NK-92 (cell line): ENCODE data around the gene SLC47A1.
"Not testable (repeated sequence)": the region's sequence is repeated elsewhere in the genome, so short reads cannot be mapped to it uniquely, and the experiment has no call there.

Source experiments
- DNase-seq: peaks from one replicate; lab custom pipeline; 2025; ENCODE audit not compliant: unreplicated experiment; lab: John Stamatoyannopoulos, UW

SLC47A1 gene

DNA sequence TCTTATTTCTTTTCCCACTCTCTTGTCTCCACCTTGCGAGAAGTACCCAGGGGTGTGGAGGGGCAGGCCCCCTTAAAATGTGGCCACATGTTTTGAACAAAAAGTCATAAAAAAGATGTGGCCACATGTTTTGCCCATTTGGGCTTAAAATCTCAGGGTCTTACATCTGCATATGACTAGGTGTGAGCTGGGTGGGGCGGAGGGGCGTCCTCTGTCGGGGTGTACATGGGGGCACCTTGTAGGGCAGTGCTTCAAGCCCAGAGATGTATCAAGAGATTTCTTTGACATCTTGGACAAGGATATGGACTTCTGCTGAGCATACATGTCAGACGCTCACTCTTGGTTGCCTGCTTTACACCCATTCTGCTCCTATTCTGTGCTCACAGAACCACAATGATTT lies 13.0 kb upstream of the SLC47A1 start:
- DNase-seq = no peak

DNA sequence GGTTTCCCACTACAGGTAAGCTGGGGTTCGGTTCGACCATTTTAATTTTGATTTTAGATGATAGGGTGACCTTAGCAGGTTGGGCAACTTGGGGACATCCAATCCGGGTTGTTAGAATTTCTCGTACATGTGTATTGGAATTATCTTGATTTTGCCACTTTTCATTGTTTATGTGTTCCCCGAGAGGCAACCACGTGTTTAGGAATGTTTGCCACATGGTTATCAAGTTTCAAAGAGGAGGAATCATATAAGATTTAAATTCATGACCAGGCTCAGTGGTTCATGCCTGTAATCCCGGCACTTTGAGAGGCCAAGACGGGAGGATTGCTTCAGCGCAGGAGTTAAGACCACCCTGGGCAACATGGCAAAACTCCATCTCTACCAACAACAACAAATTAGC lies 10.0 kb upstream of the SLC47A1 start:
- DNase-seq = no peak

- DNase-seq = not testable (repeated sequence)
Observed at GRCh38 chr17:19526950-19527349, 6.7 kb upstream of the SLC47A1 start.

DNA sequence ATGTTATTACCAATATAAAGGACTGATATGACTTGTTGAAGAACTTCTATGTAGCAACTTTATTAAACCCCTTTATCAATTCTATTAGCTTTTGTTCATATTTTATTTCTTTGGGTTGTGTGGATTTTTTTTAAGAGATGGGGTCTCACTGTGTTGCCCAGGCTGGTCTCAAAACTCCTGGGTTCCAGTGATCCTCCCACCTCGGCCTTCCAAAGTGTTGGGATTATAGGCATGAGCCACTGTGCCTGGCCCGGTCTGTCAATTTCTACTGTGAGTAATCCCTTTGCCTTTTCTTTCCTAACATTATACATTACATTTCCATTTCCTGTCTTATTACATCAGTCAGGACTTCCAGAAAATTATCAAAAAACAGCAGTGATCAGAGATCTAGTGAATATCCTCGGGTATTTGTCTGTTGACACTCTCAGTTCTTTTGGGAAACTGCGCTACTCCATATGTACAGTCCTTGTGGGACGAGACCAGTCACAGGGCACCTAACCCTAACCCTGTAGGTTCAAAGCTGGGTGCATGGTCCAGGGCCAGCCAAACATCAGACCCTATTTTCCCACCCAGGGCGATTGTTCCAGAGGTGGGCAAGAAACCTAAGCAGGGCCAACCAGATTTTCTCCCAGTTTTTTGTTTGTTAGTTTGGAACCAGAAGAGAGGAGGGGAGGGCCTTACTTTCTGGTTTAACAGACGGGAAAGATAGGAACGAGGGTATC lies 1.7 kb upstream of the SLC47A1 start:
- DNase-seq = no peak

DNA sequence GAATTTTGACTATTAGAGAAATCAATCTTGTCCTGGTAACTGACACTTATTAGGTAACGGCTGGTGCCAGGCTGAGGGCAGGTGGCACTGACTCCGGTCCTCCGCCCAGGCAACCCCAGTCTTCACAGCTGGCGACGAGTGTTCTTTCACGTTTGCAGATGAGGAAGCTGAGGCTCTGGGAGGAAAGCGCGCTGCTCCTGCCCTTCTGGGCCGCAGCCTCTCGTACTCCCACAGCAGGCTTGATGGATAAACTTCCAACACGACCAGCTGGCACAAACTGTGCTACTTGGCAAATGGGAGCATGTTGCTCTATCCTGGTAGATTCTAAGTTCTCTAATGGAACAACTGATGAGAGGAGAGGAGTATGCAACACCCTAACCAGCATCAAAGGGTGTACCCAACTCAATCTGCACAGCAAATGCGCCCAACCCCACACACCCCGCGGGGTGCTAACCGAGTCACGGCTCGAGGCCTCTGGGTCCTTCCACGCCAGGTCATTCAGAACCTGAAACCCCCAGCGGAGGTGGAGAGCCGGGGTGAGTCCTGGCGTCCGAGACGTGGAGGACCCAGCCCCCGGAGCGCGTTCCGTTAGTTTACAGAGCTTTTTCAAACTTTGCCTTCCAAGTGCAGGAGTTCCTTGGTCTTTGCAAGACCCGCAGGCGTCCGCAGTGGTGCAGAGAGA lies 477 bp upstream of the SLC47A1 start:
- DNase-seq = no peak

- DNase-seq = no peak
Observed at GRCh38 chr17:19534562-19535149, 1.0 kb downstream of the SLC47A1 start.

- DNase-seq = no peak
Observed at GRCh38 chr17:19537111-19537510, 3.5 kb downstream of the SLC47A1 start.

DNA sequence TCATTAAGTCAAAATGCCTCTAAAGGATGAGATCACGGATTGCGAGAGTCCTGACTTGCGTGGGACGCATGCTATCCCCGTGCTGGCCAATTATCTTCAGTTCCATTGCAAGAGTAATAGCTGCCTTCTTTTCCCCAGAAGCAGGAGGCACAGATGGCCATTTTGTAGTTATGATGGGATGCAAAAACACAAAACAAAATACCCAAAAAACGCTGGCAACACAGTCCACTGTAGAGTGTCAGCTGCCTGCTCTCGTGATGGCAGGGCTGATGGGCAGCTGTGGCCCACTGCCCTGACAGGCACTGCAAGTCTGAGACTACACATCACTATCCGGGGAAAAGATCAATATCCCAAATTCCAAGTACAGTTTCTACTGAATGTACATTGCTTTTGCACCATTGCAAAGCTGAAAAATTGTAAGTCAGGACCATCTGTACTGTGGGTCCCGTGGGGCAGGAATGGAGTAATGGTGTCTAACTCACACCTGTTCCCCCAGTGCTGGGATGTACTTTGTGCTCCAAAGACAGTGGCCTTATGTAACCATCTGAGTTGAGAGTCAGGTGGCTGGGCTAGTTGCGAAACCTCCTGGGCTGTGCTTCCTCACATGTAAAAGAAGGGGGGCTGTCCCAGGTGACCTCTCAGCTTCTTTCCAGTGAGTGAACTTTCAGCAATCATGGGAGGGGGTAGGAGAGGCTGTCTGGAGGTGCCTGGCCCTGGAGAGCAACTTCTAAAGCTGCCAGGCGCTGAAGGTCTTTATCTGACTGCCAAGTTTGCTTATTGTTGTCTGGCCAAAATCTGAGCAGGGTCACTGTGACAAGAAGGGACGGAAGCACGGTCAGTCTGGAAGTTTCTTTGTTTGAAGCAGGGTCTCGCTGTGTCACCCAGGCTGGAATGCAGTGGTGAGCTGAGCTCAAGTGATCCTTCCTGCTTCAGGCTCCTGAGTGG lies 4.7 kb downstream of the SLC47A1 start:
- DNase-seq = no peak

GRCh38 chr17:19539040-19539399 lies 5.4 kb downstream of the SLC47A1 start:
- no peak for DNase-seq

DNA sequence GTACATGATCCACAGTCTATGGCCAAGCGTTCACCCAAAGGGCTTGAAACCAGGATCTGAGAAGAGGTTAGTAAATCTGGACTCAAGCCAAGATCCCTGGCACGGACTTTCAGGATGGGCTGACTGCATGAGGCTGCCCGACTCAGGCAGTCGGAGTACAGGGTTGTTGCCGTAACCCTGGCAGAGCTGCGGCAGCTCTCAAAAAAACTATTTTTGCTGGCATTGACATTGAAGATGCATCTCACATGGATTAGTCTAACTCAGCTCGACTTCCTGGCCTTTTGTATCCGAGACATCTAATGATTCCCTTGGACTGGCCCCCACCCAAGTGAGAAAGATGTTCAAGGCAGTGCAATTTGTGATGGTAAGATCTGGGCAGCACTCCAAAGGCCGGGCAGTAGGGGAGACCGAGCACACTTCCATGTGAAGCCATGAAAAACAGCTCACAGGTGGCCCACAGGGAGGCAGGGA lies 6.2 kb downstream of the SLC47A1 start:
- DNase-seq = no peak

DNA sequence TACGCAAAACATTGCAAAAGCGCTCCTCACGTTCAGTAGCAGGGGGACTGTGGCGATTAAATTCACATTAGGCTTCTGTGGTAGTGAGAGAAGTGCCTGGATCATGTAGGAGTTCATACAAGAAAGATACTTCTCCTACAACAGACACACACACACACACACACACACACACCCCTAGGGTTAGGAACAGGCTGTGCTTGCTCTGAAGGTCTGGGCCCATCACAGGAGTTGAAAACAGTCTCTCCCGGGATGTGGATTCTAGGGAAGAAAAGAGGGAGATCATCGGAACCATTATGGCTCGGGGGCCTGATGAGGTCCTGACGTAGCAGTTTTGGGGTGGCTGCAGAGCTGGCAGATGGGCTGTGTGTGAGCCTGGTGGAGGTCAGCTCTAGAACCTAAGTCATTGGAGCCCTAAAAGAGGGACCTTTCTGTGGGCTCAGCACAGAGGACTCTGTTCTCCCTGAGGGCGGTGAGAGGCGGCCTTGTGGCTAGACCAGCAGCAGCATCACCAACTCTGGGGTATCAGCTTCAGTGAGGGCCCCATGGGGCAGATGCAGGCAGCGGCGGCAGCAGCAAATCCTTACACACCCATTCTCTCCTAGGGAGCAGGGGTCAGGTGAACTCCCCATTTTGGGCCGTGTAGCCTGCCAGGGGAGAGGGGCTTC lies 7.2 kb downstream of the SLC47A1 start:
- no peak for DNase-seq

- DNase-seq = no peak
Observed at GRCh38 chr17:19541445-19541844, 7.8 kb downstream of the SLC47A1 start.

- no peak for DNase-seq
Observed at GRCh38 chr17:19542247-19542646, 8.6 kb downstream of the SLC47A1 start.

DNA sequence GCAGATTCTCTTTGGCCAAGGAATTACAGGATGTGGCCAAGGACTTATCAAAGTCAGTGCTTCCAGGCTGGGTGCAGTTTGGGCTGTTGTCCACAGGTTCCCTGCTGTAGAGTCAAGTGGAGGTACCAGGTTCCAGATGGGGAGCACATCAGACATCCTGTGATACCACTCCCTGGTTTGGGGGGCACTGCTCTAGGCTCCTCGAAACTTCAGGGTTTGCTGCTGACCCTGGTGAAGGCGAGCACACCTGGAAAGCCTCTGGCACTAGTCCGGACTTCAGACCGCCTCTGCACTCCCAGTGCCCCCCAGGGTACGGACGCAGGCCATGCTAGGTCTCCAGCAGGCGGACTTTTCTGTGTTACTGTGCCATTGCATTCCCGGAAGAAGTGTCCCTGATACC lies 10.7 kb downstream of the SLC47A1 start:
- no peak for DNase-seq

- DNase-seq = no peak
Observed at GRCh38 chr17:19546289-19547065, 12.8 kb downstream of the SLC47A1 start.

DNA sequence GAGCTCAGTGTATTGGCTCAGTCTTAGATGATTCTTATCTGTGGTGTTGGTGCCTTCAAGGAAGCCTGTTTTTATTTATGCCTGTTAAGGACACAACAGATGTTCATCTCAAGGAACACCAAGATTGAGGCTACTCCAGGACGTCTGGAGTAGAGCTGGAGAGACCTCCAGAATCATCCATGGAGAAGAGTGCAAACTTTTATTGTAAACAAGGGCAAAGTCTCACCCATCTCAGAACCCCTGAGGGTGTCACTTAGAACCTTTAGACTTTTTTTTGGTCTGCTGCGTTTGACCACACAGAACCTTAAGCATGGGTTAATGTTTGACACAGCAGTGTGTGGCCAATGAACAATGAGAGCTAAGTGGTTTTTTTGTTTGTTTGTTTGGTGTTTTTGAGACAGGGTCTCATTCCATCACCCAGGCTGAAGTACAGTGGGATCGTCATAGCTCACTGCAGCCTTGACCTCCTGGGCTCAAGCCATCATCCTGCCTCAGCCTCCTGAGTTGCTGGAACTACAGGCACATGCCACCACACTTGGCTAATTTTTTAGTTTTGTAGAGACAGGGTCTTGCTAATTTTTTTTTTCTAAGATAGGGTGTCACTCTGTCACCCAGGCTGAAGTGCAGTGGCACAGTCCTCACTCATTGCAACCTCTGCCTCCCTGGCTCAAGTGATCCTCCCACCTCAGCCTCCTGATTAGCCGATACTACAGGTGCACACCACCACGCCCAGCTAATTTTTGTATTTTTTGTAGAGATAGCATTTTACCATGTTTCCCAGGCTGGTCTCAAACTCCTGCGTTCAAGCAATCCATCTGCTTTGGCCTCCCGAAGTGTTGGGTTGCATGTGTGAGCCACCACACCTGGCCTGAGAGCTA lies 16.3 kb downstream of the SLC47A1 start:
- no peak for DNase-seq

- DNase-seq = no peak
Observed at GRCh38 chr17:19551165-19551564, 17.5 kb downstream of the SLC47A1 start.

- no peak for DNase-seq
Observed at GRCh38 chr17:19551591-19552148, 18.0 kb downstream of the SLC47A1 start.

DNA sequence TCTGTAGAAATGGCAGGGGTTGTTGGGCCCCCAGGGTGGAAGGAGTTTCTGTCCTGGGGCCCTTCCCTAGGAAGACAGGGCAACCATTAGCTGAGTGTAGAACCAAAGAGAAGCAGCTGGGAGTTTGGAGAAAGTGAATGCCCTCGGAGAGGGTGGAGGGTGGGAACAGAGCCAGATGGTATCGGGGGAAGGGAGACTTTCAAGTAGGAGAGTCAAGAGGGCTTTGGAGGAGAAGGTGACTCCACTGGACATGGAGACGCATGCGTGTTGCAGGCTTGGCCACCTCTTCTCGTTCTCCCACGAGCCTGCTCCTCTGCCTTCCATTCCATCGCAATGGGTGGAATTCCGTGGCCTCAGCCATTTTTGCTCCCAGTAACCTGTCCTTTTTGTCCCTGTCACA lies 19.4 kb downstream of the SLC47A1 start:
- no peak for DNase-seq
